ENCODE measurements around the gene ASPRV1. TPM values are rescaled to one million over a fixed set of nuclear protein-coding genes. Genes with fewer than 3 reads are reported as not detected.

Gene ASPRV1
- polyA plus RNA-seq, 1 donor (not counting 4 experiments of a cell fraction or from before 2014, with no cell fraction given): 1.5 TPM

- H3K27me3 ChIP-seq (ENCODE audit: control insufficient read depth, extremely low read depth, insufficient read depth, low read length): no peaks in the 10 kb centered on the region
- no peaks in the 10 kb centered on the region for H4K20me1 ChIP-seq (ENCODE audit: control insufficient read depth, extremely low read depth, insufficient read depth, low read length)
- no peaks in the 10 kb centered on the region for H3K9me3 ChIP-seq (ENCODE audit: control insufficient read depth, low read depth, low read length)
- H3K4me3 ChIP-seq (ENCODE audit: control insufficient read depth in 2 of 3, extremely low read depth in 1 of 3, insufficient read depth in 2 of 3, low read depth in 1 of 3, low read length in 3 of 3): no peak overlapping the region
- H2AFZ ChIP-seq (ENCODE audit: control insufficient read depth, low read length): peak overlapping the region; percentile 69
- H3K9me1 ChIP-seq (ENCODE audit: control insufficient read depth, extremely low read depth, insufficient read depth, low read length): no peaks in the 10 kb centered on the region
- no peak overlapping the region for H3K27ac ChIP-seq (ENCODE audit: control insufficient read depth, insufficient read depth, low read length)
- DNase-seq (ENCODE audit: low read depth, low spot score): no peak
- dilution Hi-C loops (cut with MboI; ENCODE audit: extremely low pct_ligation_motif_present, low sequenced_read_pairs): no loop called here
- TF ChIP-seq EZH2 (IDR thresholded peaks at IDR 0.05; ENCODE audit: low read length) (no peak), CTCF (optimal IDR thresholded peaks at IDR 0.05 in 1 of 3, IDR thresholded peaks at IDR 0.05 in 1 of 3, conservative IDR thresholded peaks at IDR 0.05 in 1 of 3; ENCODE audit: extremely low read depth in 1 of 3, insufficient read depth in 2 of 3, low read length in 3 of 3) (no peak)
- peaks cover 12% of the 10 kb centered on the region for H3K4me1 ChIP-seq (ENCODE audit: control insufficient read depth, extremely low read depth, insufficient read depth, low read length)
- no peak overlapping the region for H3K9ac ChIP-seq (ENCODE audit: control insufficient read depth, extremely low read depth, insufficient read depth, low read length)
- H3K36me3 ChIP-seq (ENCODE audit: control insufficient read depth in 2 of 2, extremely low read depth in 1 of 2, insufficient read depth in 2 of 2, low read length in 2 of 2): no peaks in the 10 kb centered on the region
- FAIRE-seq: no peak
- H3K79me2 ChIP-seq (ENCODE audit: control insufficient read depth, insufficient read depth, low read length): no peaks in the 10 kb centered on the region
- peak overlapping the region; percentile 33 for H3K4me2 ChIP-seq (ENCODE audit: control insufficient read depth, extremely low read depth, insufficient read depth, low read depth, low read length)
Measured at GRCh38 chr2:69964353-69964841, 3.0 kb upstream of the ASPRV1 start.

- Histone ChIP-seq H3K27me3 (ENCODE audit: control insufficient read depth, extremely low read depth, insufficient read depth, low read length) (no peaks in the 10 kb centered on the region), H4K20me1 (ENCODE audit: control insufficient read depth, extremely low read depth, insufficient read depth, low read length) (no peaks in the 10 kb centered on the region), H3K4me1 (ENCODE audit: control insufficient read depth, extremely low read depth, insufficient read depth, low read length) (peaks cover 12% of the 10 kb centered on the region), H3K4me2 (ENCODE audit: control insufficient read depth, extremely low read depth, insufficient read depth, low read depth, low read length) (no peak overlapping the region), H3K36me3 (ENCODE audit: control insufficient read depth in 2 of 2, extremely low read depth in 1 of 2, insufficient read depth in 2 of 2, low read length in 2 of 2) (no peaks in the 10 kb centered on the region), H3K9me3 (ENCODE audit: control insufficient read depth, low read depth, low read length) (no peaks in the 10 kb centered on the region), H3K9ac (ENCODE audit: control insufficient read depth, extremely low read depth, insufficient read depth, low read length) (no peak overlapping the region), H3K9me1 (ENCODE audit: control insufficient read depth, extremely low read depth, insufficient read depth, low read length) (no peaks in the 10 kb centered on the region), H2AFZ (ENCODE audit: control insufficient read depth, low read length) (no peak overlapping the region), H3K79me2 (ENCODE audit: control insufficient read depth, insufficient read depth, low read length) (no peaks in the 10 kb centered on the region), H3K27ac (ENCODE audit: control insufficient read depth, insufficient read depth, low read length) (no peak overlapping the region), H3K4me3 (ENCODE audit: control insufficient read depth in 2 of 3, extremely low read depth in 1 of 3, insufficient read depth in 2 of 3, low read depth in 1 of 3, low read length in 3 of 3) (no peak overlapping the region)
- dilution Hi-C loops (cut with MboI; ENCODE audit: extremely low pct_ligation_motif_present, low sequenced_read_pairs): no loop called here
- FAIRE-seq: no peak
- no peak for DNase-seq (ENCODE audit: low read depth, low spot score)
- TF ChIP-seq EZH2 (IDR thresholded peaks at IDR 0.05; ENCODE audit: low read length) (no peak), CTCF (optimal IDR thresholded peaks at IDR 0.05 in 1 of 3, IDR thresholded peaks at IDR 0.05 in 1 of 3, conservative IDR thresholded peaks at IDR 0.05 in 1 of 3; ENCODE audit: extremely low read depth in 1 of 3, insufficient read depth in 2 of 3, low read length in 3 of 3) (no peak)
Measured at GRCh38 chr2:69962986-69963730, 1.7 kb upstream of the ASPRV1 start.
